Vagina (tissue), 2 donors: Measurements from ENCODE around the gene RPS6KC1.

Experiments used
- POLR2A ChIP-seq, 2 donors: fragments of 450-650 bp; IDR thresholded peaks; one replicate each; pipeline ENCODE4 v1.6.1; 2017; ENCODE audit warnings: antibody characterized with exemption in 2 of 2, mild to moderate bottlenecking in 2 of 2, moderate library complexity in 2 of 2
- POLR2AphosphoS5 ChIP-seq, 2 donors: sonication (generic); formaldehyde crosslinking; IDR thresholded peaks; one replicate each; pipeline ENCODE4 v1.9.0; 2017; ENCODE audit warnings: antibody characterized with exemption in 2 of 2, mild to moderate bottlenecking in 2 of 2, low read depth in 1 of 2; ENCODE audit not compliant: insufficient read depth in 1 of 2
- TF ChIP-seq, protein P1 (sequence below), 3 experiments: fragments of 450-650 bp in 2 of 3; fragments of 200-600 bp in 1 of 3; sonication (generic) in 1 of 3; IDR thresholded peaks; one replicate each; pipeline ENCODE4 v1.5.1; 2017 to 2019; ENCODE audit warnings: antibody characterized with exemption in 3 of 3, mild to moderate bottlenecking in 2 of 3, moderate library complexity in 2 of 3

DNA sequence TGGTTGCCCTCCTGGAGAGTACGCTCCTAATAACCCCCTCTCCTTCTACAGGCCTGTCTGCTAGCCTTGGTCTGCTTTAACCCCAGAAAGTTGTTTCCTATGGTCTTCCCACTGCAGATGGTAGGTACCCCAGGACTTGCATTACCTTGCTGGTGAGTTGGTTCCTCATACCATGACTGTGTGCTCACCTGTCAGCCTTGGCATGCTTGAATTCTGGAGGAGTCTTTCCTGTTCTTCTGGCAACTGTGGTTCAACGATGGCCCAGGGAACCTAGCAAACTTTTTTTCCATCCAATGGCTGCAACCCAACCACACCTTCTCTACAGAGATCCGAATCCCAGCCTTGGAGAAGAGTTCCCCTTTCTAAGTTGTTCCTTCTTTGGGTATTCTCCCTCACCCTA lies 36.9 kb downstream of the RPS6KC1 start:
- TF ChIP-seq, protein P1, sequence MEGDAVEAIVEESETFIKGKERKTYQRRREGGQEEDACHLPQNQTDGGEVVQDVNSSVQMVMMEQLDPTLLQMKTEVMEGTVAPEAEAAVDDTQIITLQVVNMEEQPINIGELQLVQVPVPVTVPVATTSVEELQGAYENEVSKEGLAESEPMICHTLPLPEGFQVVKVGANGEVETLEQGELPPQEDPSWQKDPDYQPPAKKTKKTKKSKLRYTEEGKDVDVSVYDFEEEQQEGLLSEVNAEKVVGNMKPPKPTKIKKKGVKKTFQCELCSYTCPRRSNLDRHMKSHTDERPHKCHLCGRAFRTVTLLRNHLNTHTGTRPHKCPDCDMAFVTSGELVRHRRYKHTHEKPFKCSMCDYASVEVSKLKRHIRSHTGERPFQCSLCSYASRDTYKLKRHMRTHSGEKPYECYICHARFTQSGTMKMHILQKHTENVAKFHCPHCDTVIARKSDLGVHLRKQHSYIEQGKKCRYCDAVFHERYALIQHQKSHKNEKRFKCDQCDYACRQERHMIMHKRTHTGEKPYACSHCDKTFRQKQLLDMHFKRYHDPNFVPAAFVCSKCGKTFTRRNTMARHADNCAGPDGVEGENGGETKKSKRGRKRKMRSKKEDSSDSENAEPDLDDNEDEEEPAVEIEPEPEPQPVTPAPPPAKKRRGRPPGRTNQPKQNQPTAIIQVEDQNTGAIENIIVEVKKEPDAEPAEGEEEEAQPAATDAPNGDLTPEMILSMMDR (IDR thresholded peaks at IDR 0.05) = no peak
- TF ChIP-seq POLR2A (IDR thresholded peaks at IDR 0.05) (no peak), POLR2AphosphoS5 (IDR thresholded peaks at IDR 0.05; ENCODE audit: insufficient read depth in 1 of 2, low read depth in 1 of 2) (no peak)
